Activated effector memory CD4-positive, alpha-beta T cell treated with anti-CD3 and anti-CD28 coated beads, Interleukin-2, amount 50 U/mL, for 16 hours (primary cell): Measurements from ENCODE around the gene KATNB1.

Experiments
- DNase-seq: peaks from one replicate; pipeline ENCODE4 v3.0.0-alpha.2; 2020

KATNB1 gene

GRCh38 chr16:57747091-57747490 lies 11.5 kb downstream of the KATNB1 start:
- DNase-seq = no peak

- DNase-seq = no peak
These were observed 11.9 kb downstream of the KATNB1 start for GRCh38 chr16:57747496-57747895.

GRCh38 chr16:57747996-57748395 lies 12.4 kb downstream of the KATNB1 start:
- no peak for DNase-seq

GRCh38 chr16:57748596-57748995 lies 13.0 kb downstream of the KATNB1 start:
- DNase-seq = no peak

GRCh38 chr16:57749101-57749692 lies 13.6 kb downstream of the KATNB1 start:
- DNase-seq = no peak

- no peak for DNase-seq
These were observed 14.4 kb downstream of the KATNB1 start for GRCh38 chr16:57749856-57750452.

GRCh38 chr16:57750796-57751538 lies 15.4 kb downstream of the KATNB1 start:
- no peak for DNase-seq

- DNase-seq = no peak
These were observed 16.1 kb downstream of the KATNB1 start for GRCh38 chr16:57751539-57752202.

GRCh38 chr16:57752203-57752580 lies 16.6 kb downstream of the KATNB1 start:
- DNase-seq = no peak

- DNase-seq = no peak
These were observed 17.2 kb downstream of the KATNB1 start for GRCh38 chr16:57752581-57753447.

GRCh38 chr16:57753448-57754353 lies 18.1 kb downstream of the KATNB1 start:
- DNase-seq = peak; percentile 39

GRCh38 chr16:57754354-57755060 lies 18.9 kb downstream of the KATNB1 start:
- DNase-seq = peak; percentile 46

GRCh38 chr16:57755061-57755684 lies 19.6 kb downstream of the KATNB1 start:
- peak; percentile 61 for DNase-seq

GRCh38 chr16:57755726-57756423 lies 20.3 kb downstream of the KATNB1 start:
- DNase-seq = peak; percentile 60

GRCh38 chr16:57756424-57757325 lies 21.1 kb downstream of the KATNB1 start:
- peak; percentile 61 for DNase-seq

- DNase-seq = peak; percentile 96
These were observed 21.8 kb downstream of the KATNB1 start for GRCh38 chr16:57757326-57757786.

GRCh38 chr16:57757883-57758282 lies 22.3 kb downstream of the KATNB1 start:
- DNase-seq = no peak

GRCh38 chr16:57758331-57759117 lies 23.0 kb downstream of the KATNB1 start:
- no peak for DNase-seq
